HG03342 (cell line): ENCODE results near the gene SLC35A2.
"Not testable (repeated sequence)": the region's sequence is repeated elsewhere in the genome, so short reads cannot be mapped to it uniquely, and the experiment has no call there.

Experiments used
- ATAC-seq: cut with Tn5 transposase; IDR thresholded peaks from one replicate; pipeline ENCODE4 v1.9.1; 2021; ENCODE audit warnings: mild to moderate bottlenecking, moderate library complexity; ENCODE audit not compliant: unreplicated experiment

Gene SLC35A2

GRCh38 chrX:48854121-48854804 is 57.2 kb downstream of the SLC35A2 start:
- ATAC-seq, result not testable (repeated sequence)

DNA sequence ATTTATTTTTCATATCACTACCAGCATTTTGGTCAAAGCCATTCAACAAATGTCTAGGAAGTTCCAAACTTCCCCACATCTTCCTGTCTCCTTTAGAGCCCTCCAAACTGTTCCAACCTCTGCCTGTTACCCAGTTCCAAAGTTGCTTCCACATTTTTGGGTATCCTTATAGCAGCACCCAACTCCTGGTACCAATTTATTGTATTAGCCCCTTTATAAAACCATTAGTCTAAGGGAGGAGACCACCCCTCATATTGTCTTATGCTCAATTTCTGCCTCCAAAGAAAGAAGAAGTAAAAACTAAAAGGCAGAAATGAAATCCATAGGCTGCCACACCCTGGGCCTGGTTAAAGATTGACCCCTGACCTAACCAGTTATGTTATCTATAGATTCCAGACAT is 58.0 kb downstream of the SLC35A2 start:
- not testable (repeated sequence) for ATAC-seq
